Esophagus (tissue), 2 donors: ENCODE results near the gene EYS. TPM values are rescaled to one million over a fixed set of nuclear protein-coding genes. Genes with fewer than 3 reads are reported as not detected.

Experiments used
- H3K27ac ChIP-seq, 2 donors: one replicate each; pipeline ENCODE4 v1.5.1; 2013; ENCODE audit warnings: low read depth in 2 of 2, mild to moderate bottlenecking in 2 of 2, inconsistent platforms in 1 of 2, low read length in 1 of 2, moderate library complexity in 1 of 2
- H3K27me3 ChIP-seq, 2 donors: one replicate each; pipeline ENCODE4 v1.6.1; 2013; ENCODE audit warnings: low read length in 2 of 2, control low read depth in 1 of 2, mild to moderate bottlenecking in 1 of 2; ENCODE audit not compliant: insufficient read depth in 2 of 2, control insufficient read depth in 1 of 2
- H3K36me3 ChIP-seq, 2 donors: one replicate each; pipeline ENCODE4 v1.6.1; 2013; ENCODE audit warnings: low read length in 1 of 2; ENCODE audit not compliant: control insufficient read depth in 2 of 2, insufficient read depth in 2 of 2
- H3K4me1 ChIP-seq, 2 donors: one replicate each; pipeline ENCODE4 v1.6.1; 2013; ENCODE audit warnings: low read length in 1 of 2; ENCODE audit not compliant: control insufficient read depth in 2 of 2, insufficient read depth in 2 of 2
- H3K4me3 ChIP-seq, 2 donors: one replicate each; pipeline ENCODE4 v1.5.1; 2013; ENCODE audit warnings: low read length in 2 of 2, mild to moderate bottlenecking in 2 of 2, low read depth in 1 of 2, moderate library complexity in 1 of 2
- H3K9me3 ChIP-seq, 2 donors: one replicate each; pipeline ENCODE4 v1.6.1; 2013; ENCODE audit warnings: mild to moderate bottlenecking in 2 of 2, low read depth in 1 of 2, low read length in 1 of 2, moderate library complexity in 1 of 2; ENCODE audit not compliant: control insufficient read depth in 2 of 2, insufficient read depth in 1 of 2
- WGBS, 2 donors: extraction: QIAGEN DNeasy Blood & Tissue Kit; methylation state at CpG; one replicate each; pipeline ENCODE4 v1.1.7; 2013; 5-methylcytosine and 5-hydroxymethylcytosine counted together
- polyA plus RNA-seq, 2 donors: library from polyadenylated mRNA; stranded (reverse); fragments of 200-250 nt; gene quantifications; one replicate each; pipeline ENCODE4 v1.2.3, GENCODE V29; 2013
- donor health status: healthy with polysubstance abuse.
- donor health status: Bipolar disorder and iron deficiency.

The EYS gene
- polyA plus RNA-seq, 2 donors = not detected

- H3K4me3 ChIP-seq = no peak overlapping the region
Measured at GRCh38 chr6:63685446-63686379, 2021.3 kb downstream of the EYS start.

GRCh38 chr6:63683071-63683603, 2023.9 kb downstream of the EYS start:
- Histone ChIP-seq H3K36me3 (no peaks in the 10 kb centered on the region), H3K4me1 (no peaks in the 10 kb centered on the region), H3K9me3 (no peaks in the 10 kb centered on the region), H3K27ac (no peak overlapping the region), H3K27me3 (no peaks in the 10 kb centered on the region), H3K4me3 (no peak overlapping the region)
- 75 to 77% methylated on average over 1 of the region's 1 CpG for WGBS, 2 donors

More at GRCh38 chr6:63685446-63686379, 2021.3 kb downstream of the EYS start:
- H3K27me3 ChIP-seq = no peaks in the 10 kb centered on the region
- 84 to 90% methylated on average over 4 of the region's 4 CpGs for WGBS, 2 donors
- no peaks in the 10 kb centered on the region for H3K36me3 ChIP-seq
- no peaks in the 10 kb centered on the region for H3K9me3 ChIP-seq
- H3K27ac ChIP-seq = no peak overlapping the region
- H3K4me1 ChIP-seq = no peaks in the 10 kb centered on the region

- WGBS, 2 donors = 33 to 80% methylated on average over 1 of the region's 1 CpG
- no peaks in the 10 kb centered on the region for H3K27me3 ChIP-seq
- peaks cover 0 to 2% of the 10 kb centered on the region in 2 donors for H3K4me1 ChIP-seq
- no peaks in the 10 kb centered on the region for H3K9me3 ChIP-seq
- no peaks in the 10 kb centered on the region for H3K36me3 ChIP-seq
- no peak overlapping the region for H3K27ac ChIP-seq
- H3K4me3 ChIP-seq = no peak overlapping the region
Measured at GRCh38 chr6:63677282-63677681, 2029.7 kb downstream of the EYS start.

- peaks cover 0 to 2% of the 10 kb centered on the region in 2 donors for H3K4me1 ChIP-seq
- H3K27me3 ChIP-seq = no peaks in the 10 kb centered on the region
- no peaks in the 10 kb centered on the region for H3K36me3 ChIP-seq
- no peaks in the 10 kb centered on the region for H3K9me3 ChIP-seq
- WGBS, 2 donors = 85 to 88% methylated on average over 3 of the region's 3 CpGs
- H3K4me3 ChIP-seq = no peak overlapping the region
- H3K27ac ChIP-seq = no peak overlapping the region
Measured at GRCh38 chr6:63676412-63677114, 2030.5 kb downstream of the EYS start.

- no peak overlapping the region for H3K4me3 ChIP-seq
- peaks cover 0 to 2% of the 10 kb centered on the region in 2 donors for H3K4me1 ChIP-seq
- H3K9me3 ChIP-seq = no peaks in the 10 kb centered on the region
Measured at GRCh38 chr6:63675138-63675537, 2031.9 kb downstream of the EYS start.

GRCh38 chr6:63674635-63675034, 2032.4 kb downstream of the EYS start:
- Histone ChIP-seq H3K36me3 (no peaks in the 10 kb centered on the region), H3K4me1 (peaks cover 0 to 2% of the 10 kb centered on the region in 2 donors), H3K9me3 (no peaks in the 10 kb centered on the region), H3K4me3 (no peak overlapping the region), H3K27ac (no peak overlapping the region), H3K27me3 (no peaks in the 10 kb centered on the region)
- WGBS, 2 donors = 62 to 67% methylated on average over 3 of the region's 3 CpGs

More at GRCh38 chr6:63675138-63675537, 2031.9 kb downstream of the EYS start:
- no peaks in the 10 kb centered on the region for H3K27me3 ChIP-seq
- no peak overlapping the region for H3K27ac ChIP-seq
- 82 to 94% methylated on average over 1 of the region's 1 CpG for WGBS, 2 donors
- no peaks in the 10 kb centered on the region for H3K36me3 ChIP-seq

GRCh38 chr6:63673692-63674091, 2033.3 kb downstream of the EYS start:
- peaks cover 0 to 2% of the 10 kb centered on the region in 2 donors for H3K4me1 ChIP-seq
- H3K27ac ChIP-seq = no peak overlapping the region
- no peaks in the 10 kb centered on the region for H3K36me3 ChIP-seq
- WGBS, 2 donors = 86 to 90% methylated on average over 2 of the region's 2 CpGs
- no peak overlapping the region for H3K4me3 ChIP-seq
- no peaks in the 10 kb centered on the region for H3K9me3 ChIP-seq
- no peaks in the 10 kb centered on the region for H3K27me3 ChIP-seq

- H3K36me3 ChIP-seq = no peaks in the 10 kb centered on the region
- H3K27me3 ChIP-seq = no peaks in the 10 kb centered on the region
- H3K4me3 ChIP-seq = no peak overlapping the region
- no peak overlapping the region for H3K27ac ChIP-seq
- H3K9me3 ChIP-seq = no peaks in the 10 kb centered on the region
- H3K4me1 ChIP-seq = peaks cover 0 to 2% of the 10 kb centered on the region in 2 donors
- 88 to 91% methylated on average over 3 of the region's 3 CpGs for WGBS, 2 donors
Measured at GRCh38 chr6:63672582-63673129, 2034.4 kb downstream of the EYS start.

- no peaks in the 10 kb centered on the region for H3K4me1 ChIP-seq
- H3K4me3 ChIP-seq = no peak overlapping the region
- H3K9me3 ChIP-seq = no peaks in the 10 kb centered on the region
- H3K36me3 ChIP-seq = no peaks in the 10 kb centered on the region
- WGBS, 2 donors = 59 to 82% methylated on average over 6 of the region's 6 CpGs
- H3K27me3 ChIP-seq = no peaks in the 10 kb centered on the region
- H3K27ac ChIP-seq = no peak overlapping the region
Measured at GRCh38 chr6:63671098-63671754, 2035.8 kb downstream of the EYS start.
